Peyer's patch (tissue), 4 donors: ENCODE data around the gene PROSER3.

Experiments
- POLR2A ChIP-seq, 2 donors: fragments of 450-650 bp; IDR thresholded peaks; one replicate each; pipeline ENCODE4 v1.5.1; 2017; ENCODE audit warnings: antibody characterized with exemption in 2 of 2, mild to moderate bottlenecking in 2 of 2, moderate library complexity in 2 of 2
- TF ChIP-seq, protein P1 (sequence below), 6 experiments: fragments of 450-650 bp in 4 of 6; fragments of 200-600 bp in 2 of 6; sonication (generic) in 1 of 6; IDR thresholded peaks; one replicate each; pipeline ENCODE4 v1.5.1; 2017 to 2019; ENCODE audit warnings: antibody characterized with exemption in 6 of 6, mild to moderate bottlenecking in 3 of 6, moderate library complexity in 1 of 6

DNA sequence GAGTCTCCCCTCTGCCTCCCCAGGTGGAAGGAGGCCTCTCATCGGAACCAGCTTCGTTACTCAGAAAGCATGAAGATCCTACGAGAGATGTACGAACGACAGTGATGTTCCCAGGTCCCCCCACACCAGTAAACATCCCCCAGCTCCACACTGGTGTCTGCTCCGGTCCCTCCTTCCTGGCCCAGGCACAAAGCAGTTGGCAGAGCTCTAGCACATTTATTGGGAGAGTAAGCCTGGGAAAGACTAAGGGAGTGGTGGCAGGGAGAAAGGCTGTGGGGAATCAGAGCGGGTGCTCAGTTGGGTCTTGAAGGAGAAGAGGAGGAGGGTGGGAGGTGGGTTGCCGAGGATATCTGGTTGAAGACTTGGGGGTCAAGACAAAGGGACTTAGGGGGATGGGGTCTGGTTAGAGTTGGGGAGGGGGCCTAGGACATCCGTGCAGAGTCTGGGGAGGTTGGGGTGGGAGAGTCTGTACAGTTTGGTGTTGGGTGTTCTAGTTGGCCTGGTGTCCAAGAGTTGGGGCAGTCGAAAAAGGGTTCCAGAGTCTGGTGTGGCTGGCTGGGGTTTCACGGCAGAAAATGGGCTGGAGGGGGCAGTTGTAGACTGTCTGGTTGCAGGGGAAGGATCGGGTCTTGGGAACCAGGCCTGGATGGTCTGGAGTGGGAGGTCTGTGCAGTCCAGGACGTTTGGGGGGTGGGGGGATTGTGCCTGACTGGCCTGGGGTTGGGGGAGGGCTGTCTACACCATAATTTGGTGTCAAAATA is 3.4 kb upstream of the PROSER3 start:
- TF ChIP-seq, protein P1, sequence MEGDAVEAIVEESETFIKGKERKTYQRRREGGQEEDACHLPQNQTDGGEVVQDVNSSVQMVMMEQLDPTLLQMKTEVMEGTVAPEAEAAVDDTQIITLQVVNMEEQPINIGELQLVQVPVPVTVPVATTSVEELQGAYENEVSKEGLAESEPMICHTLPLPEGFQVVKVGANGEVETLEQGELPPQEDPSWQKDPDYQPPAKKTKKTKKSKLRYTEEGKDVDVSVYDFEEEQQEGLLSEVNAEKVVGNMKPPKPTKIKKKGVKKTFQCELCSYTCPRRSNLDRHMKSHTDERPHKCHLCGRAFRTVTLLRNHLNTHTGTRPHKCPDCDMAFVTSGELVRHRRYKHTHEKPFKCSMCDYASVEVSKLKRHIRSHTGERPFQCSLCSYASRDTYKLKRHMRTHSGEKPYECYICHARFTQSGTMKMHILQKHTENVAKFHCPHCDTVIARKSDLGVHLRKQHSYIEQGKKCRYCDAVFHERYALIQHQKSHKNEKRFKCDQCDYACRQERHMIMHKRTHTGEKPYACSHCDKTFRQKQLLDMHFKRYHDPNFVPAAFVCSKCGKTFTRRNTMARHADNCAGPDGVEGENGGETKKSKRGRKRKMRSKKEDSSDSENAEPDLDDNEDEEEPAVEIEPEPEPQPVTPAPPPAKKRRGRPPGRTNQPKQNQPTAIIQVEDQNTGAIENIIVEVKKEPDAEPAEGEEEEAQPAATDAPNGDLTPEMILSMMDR (IDR thresholded peaks at IDR 0.05), result no peak
- no peak for TF ChIP-seq POLR2A (IDR thresholded peaks at IDR 0.05)
